Measurements from ENCODE around the gene RPN2. TPM values are rescaled to one million over a fixed set of nuclear protein-coding genes. Genes with fewer than 3 reads are reported as not detected.

The RPN2 gene
- total and polyA plus RNA-seq, 2 donors (not counting 3 experiments of a cell fraction or from before 2014, with no cell fraction given), result 283 to 530 TPM

- H3K9me1 ChIP-seq (replicated peaks; ENCODE audit: control insufficient read depth, extremely low read depth, insufficient read depth, low read length), result no peaks in the 10 kb centered on the region
- no peaks in the 10 kb centered on the region for H3K4me1 ChIP-seq (ENCODE audit: control insufficient read depth, extremely low read depth, insufficient read depth, low read length)
- intact Hi-C loops (cut with micrococcal nuclease), result no loop called here
- H4K20me1 ChIP-seq (replicated peaks; ENCODE audit: control insufficient read depth, extremely low read depth, insufficient read depth, low read length), result no peaks in the 10 kb centered on the region
- H3K4me2 ChIP-seq (ENCODE audit: insufficient read depth, low read length), result no peak overlapping the region
- BruUV-seq (replicated peaks), result no TSS peak
- TF ChIP-seq POLR2AphosphoS5 (IDR thresholded peaks at IDR 0.05; ENCODE audit: insufficient read depth, low read depth, low read length) (no peak), POLR2A (IDR thresholded peaks at IDR 0.05; ENCODE audit: low read depth, low read length) (no peak), GATA2 (IDR thresholded peaks at IDR 0.05; ENCODE audit: insufficient read depth, insufficient read length, low read depth, low read length) (no peak), MAX (IDR thresholded peaks at IDR 0.05; ENCODE audit: insufficient read depth, insufficient read length) (no peak), MYC (IDR thresholded peaks at IDR 0.05; ENCODE audit: low read depth, low read length) (no peak), EZH2 (IDR thresholded peaks at IDR 0.05; ENCODE audit: borderline replicate concordance, low read depth, low read length, severe bottlenecking) (no peak), FOS (IDR thresholded peaks at IDR 0.05; ENCODE audit: borderline replicate concordance, insufficient read depth, low read length) (no peak), JUN (IDR thresholded peaks at IDR 0.05; ENCODE audit: borderline replicate concordance, insufficient read depth, insufficient read length, low read depth) (no peak), CTCF (IDR thresholded peaks at IDR 0.05; ENCODE audit: extremely low read depth in 1 of 2, insufficient read depth in 1 of 2, low read depth in 1 of 2, low read length in 2 of 2) (no peak)
- H3K4me3 ChIP-seq (replicated peaks in 1 of 3; ENCODE audit: insufficient read depth in 1 of 3, low read depth in 1 of 3, low read length in 3 of 3), result no peak overlapping the region
- ChIA-PET CTCF (interaction anchor here (0.6 to 2.0 kb wide), 12 partner anchors 12 to 252 kb away, joined by 3 to 13 read pairs (median 4); no protein-coding TSS in a partner anchor), POLR2A (no interaction called here)
- FAIRE-seq (no peak), DNase-seq (ENCODE audit: low read depth, low spot score) (no peak)
- H3K36me3 ChIP-seq (ENCODE audit: control insufficient read depth in 2 of 2, extremely low read depth in 1 of 2, insufficient read depth in 2 of 2, low read length in 2 of 2), result no peaks in the 10 kb centered on the region
- no peak overlapping the region for H3K9ac ChIP-seq (replicated peaks; ENCODE audit: extremely low read depth, insufficient read depth, low read length)
- H3K27me3 ChIP-seq (ENCODE audit: control insufficient read depth in 2 of 2, insufficient read depth in 2 of 2, low read length in 2 of 2), result peaks cover 0 to 10% of the 10 kb centered on the region in 2 experiments
- no peaks in the 10 kb centered on the region for H3K79me2 ChIP-seq (ENCODE audit: control insufficient read depth, insufficient read depth, low read length)
- no peaks in the 10 kb centered on the region for H3K9me3 ChIP-seq (replicated peaks; ENCODE audit: control insufficient read depth, insufficient read depth, low read length)
- no peak overlapping the region for H2AFZ ChIP-seq (ENCODE audit: low read depth, low read length)
- dilution Hi-C loops (cut with MboI; ENCODE audit: extremely low pct_ligation_motif_present, low sequenced_read_pairs), result no loop called here
- no peak overlapping the region for H3K27ac ChIP-seq (ENCODE audit: insufficient read depth, low read depth, low read length)
Observed at GRCh38 chr20:37282556-37282955, 103.4 kb downstream of the RPN2 start.
